HG03196 (cell line): Measurements from ENCODE around the gene FGF5.
"Not testable (repeated sequence)": the region's sequence is repeated elsewhere in the genome, so short reads cannot be mapped to it uniquely, and the experiment has no call there.

Experiments used
- ATAC-seq: cut with Tn5 transposase; IDR thresholded peaks from one replicate; pipeline ENCODE4 v1.9.1; 2021; ENCODE audit not compliant: unreplicated experiment

Gene FGF5, protein sequence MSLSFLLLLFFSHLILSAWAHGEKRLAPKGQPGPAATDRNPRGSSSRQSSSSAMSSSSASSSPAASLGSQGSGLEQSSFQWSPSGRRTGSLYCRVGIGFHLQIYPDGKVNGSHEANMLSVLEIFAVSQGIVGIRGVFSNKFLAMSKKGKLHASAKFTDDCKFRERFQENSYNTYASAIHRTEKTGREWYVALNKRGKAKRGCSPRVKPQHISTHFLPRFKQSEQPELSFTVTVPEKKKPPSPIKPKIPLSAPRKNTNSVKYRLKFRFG

DNA sequence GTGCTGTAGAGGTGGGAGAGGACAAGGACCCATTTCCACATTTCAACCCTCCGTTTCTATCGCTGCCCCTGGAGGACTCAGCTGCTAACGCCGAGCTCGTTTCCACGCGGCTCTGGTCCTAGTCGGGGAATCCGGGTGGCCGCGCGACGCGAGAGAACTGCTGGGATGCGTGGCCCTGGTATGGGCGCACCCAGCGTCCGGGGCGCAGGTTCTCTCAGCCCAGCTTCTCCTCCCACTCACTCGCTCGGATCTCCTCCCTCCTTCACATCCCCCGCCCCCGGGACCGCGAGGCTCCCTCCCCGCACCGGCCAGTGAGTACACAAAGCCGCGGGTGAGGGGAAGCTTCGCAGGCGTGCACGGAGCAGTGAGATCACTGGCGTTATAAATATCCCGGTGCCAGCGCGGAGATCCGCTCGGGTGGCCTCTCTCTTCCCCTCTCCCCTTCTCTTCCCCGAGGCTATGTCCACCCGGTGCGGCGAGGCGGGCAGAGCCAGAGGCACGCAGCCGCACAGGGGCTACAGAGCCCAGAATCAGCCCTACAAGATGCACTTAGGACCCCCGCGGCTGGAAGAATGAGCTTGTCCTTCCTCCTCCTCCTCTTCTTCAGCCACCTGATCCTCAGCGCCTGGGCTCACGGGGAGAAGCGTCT is at the start of gene FGF5:
TSS of gene FGF5 (plus strand) at position 412 of the 649 bp plus-strand sequence. CDS start at position 573, 161 bp downstream.
- no peak for ATAC-seq

DNA sequence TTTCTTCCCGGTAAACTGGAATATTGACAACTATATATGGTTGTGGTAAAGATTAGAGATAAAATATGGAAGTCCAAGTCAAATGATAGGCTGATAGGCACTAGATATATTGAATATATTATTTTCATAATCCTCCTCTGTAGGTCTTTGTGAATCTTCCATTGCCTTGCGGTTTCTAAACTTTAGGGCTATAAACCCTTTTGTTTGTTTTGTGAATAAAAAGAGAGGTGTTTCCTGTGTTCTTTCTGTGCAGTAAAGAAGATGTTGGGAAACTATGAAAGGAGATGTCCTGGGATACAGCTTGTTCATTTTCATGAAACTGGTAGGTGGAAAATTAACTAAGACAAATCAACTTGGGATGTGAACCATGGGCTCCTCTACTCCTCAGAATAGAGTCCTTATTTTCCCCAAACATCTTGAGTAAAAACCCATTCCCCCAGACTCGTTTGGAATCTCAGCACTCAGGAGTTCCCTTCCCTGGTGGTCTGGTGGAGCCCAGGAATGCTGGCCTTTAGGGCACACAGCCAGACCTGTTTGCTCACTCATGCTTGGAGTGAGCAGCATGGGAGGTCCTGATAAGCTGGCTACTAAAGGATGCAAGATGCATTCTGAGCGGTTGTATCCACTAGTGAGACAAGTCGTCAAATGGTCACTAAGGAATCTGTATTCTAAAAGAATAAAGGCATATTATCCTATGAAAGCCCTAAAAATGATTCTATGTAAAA is 47.0 kb upstream of the FGF5 start:
- no peak for ATAC-seq

GRCh38 chr4:80220711-80221110 is 45.8 kb upstream of the FGF5 start:
- ATAC-seq: no peak

GRCh38 chr4:80221161-80221560 is 45.3 kb upstream of the FGF5 start:
- ATAC-seq: no peak

- ATAC-seq: no peak
These were observed 40.9 kb upstream of the FGF5 start for GRCh38 chr4:80225595-80225994.

DNA sequence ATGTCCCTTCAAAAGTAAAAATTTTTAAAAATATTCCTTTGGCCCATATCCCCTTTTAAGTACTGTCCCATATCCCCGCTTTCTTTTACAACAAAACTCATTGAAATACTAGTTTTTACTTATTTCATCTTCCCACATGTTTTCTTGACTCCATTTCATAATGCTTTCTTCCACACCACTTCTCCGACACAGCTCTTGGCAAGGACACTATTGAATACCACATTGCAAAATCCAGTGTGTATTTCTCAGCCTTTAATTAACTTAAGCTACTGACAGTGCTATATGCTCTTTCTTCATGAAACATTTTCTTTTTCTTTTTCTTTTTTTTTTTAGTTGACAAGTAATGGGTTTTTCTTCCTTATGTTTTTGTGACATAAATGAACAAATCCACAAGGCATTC is 40.4 kb upstream of the FGF5 start:
- no peak for ATAC-seq

DNA sequence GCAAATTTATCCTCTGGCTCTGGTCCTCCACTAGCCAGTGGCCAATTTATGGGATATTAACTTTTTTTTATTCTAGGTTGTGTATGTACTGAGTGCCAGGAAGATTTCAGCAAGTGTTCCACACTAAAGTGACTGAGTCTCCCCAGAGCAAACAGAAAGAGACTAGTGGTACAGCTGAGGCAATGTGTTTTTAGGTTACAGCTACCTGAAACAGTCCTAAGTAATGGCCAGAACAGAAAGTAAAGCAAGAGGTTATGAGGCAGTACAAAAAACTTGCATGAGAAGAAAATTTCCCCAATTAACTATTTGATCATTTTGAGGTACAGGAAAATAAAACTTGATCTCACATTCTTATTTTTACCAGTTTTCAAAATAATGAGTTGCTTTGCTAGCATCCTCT is 38.0 kb upstream of the FGF5 start:
- no peak for ATAC-seq

- ATAC-seq: no peak
These were observed 37.3 kb upstream of the FGF5 start for GRCh38 chr4:80229128-80229527.

GRCh38 chr4:80229590-80229989 is 36.9 kb upstream of the FGF5 start:
- ATAC-seq: peak; percentile 66

DNA sequence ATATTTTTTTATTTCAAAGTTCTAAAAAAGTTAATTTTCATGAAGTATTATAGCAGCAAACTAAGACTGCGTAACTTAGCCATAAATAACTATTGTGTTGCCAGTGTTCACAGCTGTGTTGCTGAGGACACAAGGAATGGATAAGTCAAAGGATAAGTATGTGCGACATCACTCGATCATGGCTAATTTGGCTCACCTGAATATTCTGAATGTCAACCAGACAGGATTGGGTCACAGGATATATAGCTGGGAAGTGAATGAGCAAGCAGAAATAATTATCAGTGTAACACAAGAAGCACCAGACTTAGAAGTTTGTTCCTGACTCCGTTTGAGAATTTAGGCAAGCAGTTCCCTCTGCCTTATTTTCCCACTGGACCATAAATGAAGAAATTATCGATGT is 35.3 kb upstream of the FGF5 start:
- ATAC-seq: no peak

- no peak for ATAC-seq
These were observed 33.6 kb upstream of the FGF5 start for GRCh38 chr4:80232707-80233370.

- no peak for ATAC-seq
These were observed 33.1 kb upstream of the FGF5 start for GRCh38 chr4:80233390-80233789.

DNA sequence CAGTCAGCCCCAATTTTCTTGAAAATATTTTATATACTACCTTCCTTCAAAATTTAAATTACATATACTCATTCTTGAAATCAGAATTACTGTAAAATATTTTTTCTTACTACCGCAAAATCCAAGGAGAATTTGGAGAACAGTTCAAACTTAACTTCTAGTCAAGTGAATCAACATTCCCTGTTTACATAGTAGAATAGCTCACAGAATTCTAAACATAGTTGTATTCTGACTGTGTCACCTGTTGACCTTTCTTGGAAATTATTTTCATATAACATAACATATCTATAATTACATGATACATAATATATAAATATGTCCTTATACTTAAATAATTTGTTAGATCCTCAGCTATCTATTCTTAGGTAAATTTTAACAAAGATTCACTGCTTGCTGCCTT is 31.0 kb upstream of the FGF5 start:
- ATAC-seq: no peak

DNA sequence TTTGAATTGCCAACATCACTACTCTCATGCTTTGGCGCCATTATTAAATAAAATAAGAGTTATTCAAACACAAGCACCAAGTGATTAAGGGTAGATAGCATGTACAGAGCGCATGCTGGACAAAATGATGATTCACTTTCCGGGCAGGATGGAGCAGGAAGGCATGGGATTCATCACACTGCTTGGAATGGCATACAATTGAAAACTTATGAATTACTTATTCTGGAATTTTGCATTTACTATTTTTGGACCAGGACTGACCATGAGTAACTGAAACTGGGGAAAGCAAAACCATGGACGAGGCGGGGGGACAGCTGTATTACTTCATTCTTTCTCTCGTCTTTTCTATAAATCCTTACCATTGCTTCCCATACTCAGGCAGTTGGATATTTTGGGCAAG is 28.5 kb upstream of the FGF5 start:
- ATAC-seq: no peak

GRCh38 chr4:80239480-80240150 is 26.8 kb upstream of the FGF5 start:
- no peak for ATAC-seq

GRCh38 chr4:80240976-80241375 is 25.5 kb upstream of the FGF5 start:
- ATAC-seq: no peak

DNA sequence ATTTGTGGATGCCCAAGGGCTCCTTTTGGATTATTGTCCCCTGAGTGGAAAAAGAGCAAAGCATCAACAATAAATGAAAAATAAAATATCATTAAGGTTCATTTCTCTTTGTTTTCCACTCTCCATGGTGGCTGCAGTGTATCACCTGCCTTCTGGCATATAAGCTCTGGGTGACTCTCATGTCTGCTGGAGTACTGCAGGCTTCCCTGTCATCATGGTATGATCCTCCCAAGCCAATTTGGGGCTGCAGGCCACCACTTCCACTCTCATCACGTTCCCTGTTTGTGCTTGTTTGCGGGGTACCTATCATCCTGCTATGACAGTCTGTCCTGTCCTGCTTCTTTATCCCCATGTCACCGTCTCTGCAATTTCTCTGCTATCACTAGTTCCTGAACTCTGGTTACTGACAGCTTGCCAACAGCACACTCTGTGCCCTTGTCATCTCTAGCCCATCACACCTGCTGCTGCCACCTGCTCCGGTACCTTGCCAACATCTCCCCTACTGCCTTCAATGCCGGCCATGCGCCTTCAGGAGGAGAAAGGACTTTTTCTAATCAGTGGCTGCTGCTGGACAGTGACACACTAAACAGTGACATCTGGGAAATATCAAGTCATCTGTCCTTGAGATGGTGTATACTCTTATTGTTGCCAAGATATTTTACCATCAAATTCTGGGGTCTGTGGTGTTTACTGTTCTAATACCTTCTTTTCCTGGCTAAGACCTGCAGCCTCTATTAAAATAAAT is 23.0 kb upstream of the FGF5 start:
- no peak for ATAC-seq

DNA sequence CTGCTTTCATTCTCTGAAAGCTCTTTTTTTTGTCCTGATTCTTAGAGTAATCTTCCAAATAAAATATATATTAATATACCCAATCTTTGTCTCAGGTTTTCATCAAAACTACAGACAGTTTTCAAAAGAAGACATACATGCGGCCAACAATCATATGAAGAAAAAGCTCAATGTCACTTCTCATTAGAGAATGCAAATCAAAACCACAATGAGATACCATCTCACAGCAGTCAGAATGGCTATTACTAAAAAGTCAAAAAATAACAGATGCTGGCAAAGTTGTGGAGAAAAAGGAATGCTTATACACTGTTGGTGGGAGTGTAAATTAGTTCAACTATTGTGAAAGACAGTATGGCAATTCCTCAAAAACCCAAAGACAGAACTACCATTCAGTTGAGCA is 19.0 kb upstream of the FGF5 start:
- ATAC-seq: not testable (repeated sequence)

DNA sequence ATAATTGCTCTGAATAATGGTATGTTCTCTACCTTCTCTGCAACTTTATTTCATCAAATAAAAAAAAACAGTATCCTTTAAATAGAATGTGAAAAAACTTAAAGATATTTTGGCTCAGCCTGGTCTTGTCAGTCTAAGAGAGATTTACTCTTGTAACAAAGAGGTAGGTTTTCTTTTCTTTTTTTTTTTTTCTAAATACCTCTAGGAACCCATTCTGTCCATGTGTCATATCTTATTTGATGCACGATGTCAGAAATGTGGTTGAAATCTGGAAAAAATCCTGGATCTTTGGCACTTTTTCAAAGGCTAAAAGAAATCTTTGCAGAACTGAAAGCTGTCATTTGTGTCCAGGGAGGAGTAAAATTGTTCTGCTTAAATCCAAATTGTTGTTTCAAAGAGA is 17.3 kb upstream of the FGF5 start:
- ATAC-seq: no peak

DNA sequence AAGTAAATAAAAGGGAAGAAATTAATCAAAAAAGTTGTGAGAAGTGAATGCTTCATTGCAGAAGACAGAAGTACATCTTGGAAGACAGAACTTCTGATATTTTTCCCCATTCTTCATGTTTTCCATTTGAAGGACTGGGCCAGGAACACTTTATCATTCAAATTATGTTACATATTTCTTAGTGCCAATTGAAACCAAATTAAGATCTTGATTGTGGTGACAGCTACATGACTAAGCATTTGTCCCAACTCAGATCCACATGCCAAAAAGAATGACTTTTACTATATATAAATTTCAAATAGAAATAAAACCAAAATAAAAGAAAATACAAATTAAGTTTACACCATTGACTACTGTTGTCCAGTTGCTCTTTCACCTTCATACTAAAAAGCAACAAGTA is 14.0 kb upstream of the FGF5 start:
- no peak for ATAC-seq
